Measurements from ENCODE around the gene ZNF284. TPM values are rescaled to one million over a fixed set of nuclear protein-coding genes. Genes with fewer than 3 reads are reported as not detected.
A peak's percentile ranks its signal among the peaks of the same experiment; 100 is the strongest.

ZNF284 gene
- total RNA-seq, 8 experiments from 2014 or later, result 2.5 to 6.3 (median 3.5) TPM

DNA sequence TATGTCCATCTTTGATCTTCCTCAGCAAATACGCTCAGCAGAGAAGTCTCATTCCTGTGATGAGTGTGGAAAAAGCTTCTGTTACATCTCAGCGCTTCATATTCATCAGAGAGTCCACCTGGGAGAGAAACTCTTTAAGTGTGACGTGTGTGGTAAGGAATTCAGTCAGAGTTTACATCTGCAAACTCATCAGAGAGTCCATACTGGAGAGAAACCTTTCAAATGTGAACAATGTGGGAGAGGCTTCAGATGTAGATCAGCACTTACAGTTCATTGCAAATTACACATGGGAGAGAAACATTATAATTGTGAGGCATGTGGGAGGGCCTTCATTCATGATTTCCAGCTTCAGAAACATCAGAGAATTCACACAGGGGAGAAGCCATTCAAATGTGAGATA, 5.7 kb upstream of the ZNF284 start:
- 20 to 94% (median 60%) methylated on average over 2 to 3 of the region's 3 CpGs; no CpG with 5 or more reads in 2 of the 10 experiments for WGBS, 10 experiments
- in situ Hi-C loops (cut with MboI; ENCODE audit: low pct_unique_long_range_greater_than_20kb in 2 of 9, low sequenced_read_pairs in 9 of 9, unreplicated experiment in 9 of 9), result no loop called here
- no peak for ATAC-seq (replicated peaks in 6 of 8)
- H3K27ac ChIP-seq, result no peak overlapping the region
- peaks cover 2% of the 10 kb centered on the region in 2 donors for H3K4me1 ChIP-seq (replicated peaks in 1 of 2)
- H3K4me3 ChIP-seq, result no peak overlapping the region

DNA sequence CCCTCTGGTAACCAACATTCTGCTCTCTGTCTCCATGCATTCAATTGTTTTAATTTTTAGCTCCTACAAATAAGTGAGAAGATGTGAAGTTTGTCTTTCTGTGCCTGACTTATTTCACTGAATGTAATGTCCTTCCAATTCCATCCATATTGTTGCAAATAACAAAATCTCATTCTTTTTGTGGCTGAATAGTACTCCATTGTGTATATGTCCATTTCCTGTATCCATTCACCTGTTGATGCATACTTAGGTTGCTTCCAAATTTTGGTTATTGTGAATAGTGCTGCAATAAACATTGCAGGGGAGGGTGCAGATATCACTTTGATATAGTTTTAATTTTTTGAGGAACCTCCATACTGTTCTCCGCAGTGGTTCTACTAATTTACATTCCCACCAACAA, 2.5 kb upstream of the ZNF284 start:
- no peak for ATAC-seq (replicated peaks in 6 of 8)
- Histone ChIP-seq H3K27ac (no peak overlapping the region), H3K4me3 (no peak overlapping the region), H3K4me1 (replicated peaks in 1 of 2) (peaks cover 6 to 11% of the 10 kb centered on the region in 2 donors)
- in situ Hi-C loops (cut with MboI; ENCODE audit: low pct_unique_long_range_greater_than_20kb in 2 of 9, low sequenced_read_pairs in 9 of 9, unreplicated experiment in 9 of 9), result no loop called here
- 40 to 100% (median 100%) methylated on average over 1 of the region's 1 CpG; no CpG with 5 or more reads in 3 of the 10 experiments for WGBS, 10 experiments

DNA sequence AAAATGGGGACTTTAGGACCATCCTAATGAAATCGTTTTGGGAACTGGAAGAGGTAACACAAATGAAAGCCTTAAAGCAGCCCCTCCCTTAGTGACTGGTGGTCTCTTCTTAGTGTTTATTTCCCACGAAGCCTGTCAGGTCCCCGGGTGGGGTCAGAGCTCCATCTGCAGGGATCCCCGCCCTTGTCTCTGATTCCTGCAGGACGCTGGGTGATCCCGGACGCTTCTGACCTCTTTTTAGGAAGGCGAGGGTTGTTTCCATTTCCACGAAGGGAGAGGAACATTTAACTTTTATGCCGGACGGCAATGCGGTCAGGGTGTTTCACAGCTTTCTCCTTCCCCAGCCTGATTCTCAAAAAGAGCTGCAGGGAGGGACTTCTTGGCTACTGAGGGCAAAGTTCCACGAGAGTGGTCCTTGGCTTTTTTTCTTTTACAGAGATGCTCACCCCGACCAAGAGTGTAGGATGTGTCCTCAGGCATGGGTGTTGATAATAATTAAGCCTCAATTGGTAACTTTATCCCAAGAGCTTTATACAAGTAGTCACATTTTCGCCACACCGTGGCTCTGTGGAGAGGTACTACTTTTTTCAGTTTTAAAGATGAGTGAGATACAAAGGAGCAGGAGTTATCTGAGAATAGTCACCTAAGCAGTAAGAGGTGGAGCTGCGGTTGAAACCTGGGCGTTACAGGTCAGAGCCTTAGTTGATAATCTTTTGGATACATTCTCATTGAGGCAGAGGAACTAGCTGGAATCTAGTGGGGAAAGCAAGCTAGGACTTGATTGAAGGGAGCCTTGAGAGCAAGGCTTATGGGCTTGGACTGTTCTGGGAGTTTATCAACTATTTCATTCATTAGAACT, 813 bp downstream of the ZNF284 start:
- WGBS, 10 experiments, result 0 to 72% (median 37%) methylated on average over 2 to 11 of the region's 18 CpGs; no CpG with 5 or more reads in 1 of the 10 experiments
- peak in 2 of 8 experiments; percentile 3 to 4 for ATAC-seq (replicated peaks in 6 of 8)
- Histone ChIP-seq H3K4me3 (peak overlapping the region; percentile 48 to 66 (median 55)), H3K27ac (no peak overlapping the region), H3K4me1 (replicated peaks in 1 of 2) (peaks cover 6 to 11% of the 10 kb centered on the region in 2 donors)
- in situ Hi-C loops (cut with MboI; ENCODE audit: low pct_unique_long_range_greater_than_20kb in 2 of 9, low sequenced_read_pairs in 9 of 9, unreplicated experiment in 9 of 9), result no loop called here

DNA sequence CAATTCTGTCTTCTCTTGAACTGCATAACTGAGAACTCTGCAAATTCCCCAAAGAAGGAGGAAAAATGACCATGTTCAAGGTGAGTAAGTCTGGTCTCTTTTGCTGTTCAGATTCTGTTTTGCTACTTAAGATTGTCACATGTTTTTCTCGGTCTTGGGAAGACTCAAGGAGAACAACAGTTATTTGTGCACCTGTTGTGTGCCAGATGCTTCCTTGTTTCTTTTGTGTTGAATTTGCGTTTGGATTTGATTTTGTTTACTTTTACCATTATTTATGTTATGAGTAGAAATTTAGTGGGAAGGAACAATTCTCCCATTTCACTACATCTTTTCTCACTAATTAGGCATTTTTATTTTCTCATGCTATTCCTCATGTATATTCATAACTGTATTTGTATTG, 4.4 kb downstream of the ZNF284 start:
- peaks cover 4 to 9% of the 10 kb centered on the region in 2 donors for H3K4me1 ChIP-seq (replicated peaks in 1 of 2)
- in situ Hi-C loops (cut with MboI; ENCODE audit: low pct_unique_long_range_greater_than_20kb in 2 of 9, low sequenced_read_pairs in 9 of 9, unreplicated experiment in 9 of 9), result no loop called here
- 78 to 100% (median 95%) methylated on average over 1 to 2 of the region's 2 CpGs; no CpG with 5 or more reads in 1 of the 10 experiments for WGBS, 10 experiments

DNA sequence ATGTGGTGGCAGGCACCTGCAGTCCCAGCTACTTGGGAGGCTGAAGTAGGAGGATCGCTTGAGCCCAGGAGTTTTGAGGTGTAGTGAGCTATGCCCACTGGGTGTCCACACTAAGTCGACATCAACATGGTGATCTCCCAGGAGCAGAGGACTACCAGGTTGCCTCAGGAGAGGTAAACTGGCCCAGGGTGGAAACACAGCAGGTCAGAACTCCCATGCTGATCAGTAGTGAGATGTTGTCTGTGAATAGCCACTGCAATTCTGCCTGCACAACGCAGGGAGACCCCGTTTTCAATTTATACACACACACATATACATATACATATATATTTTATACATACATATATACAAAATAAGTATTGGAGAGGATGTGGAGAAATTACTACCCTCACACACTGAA, 20.1 kb downstream of the ZNF284 start:
- Histone ChIP-seq H3K4me1 (replicated peaks in 1 of 2) (peaks cover 7% of the 10 kb centered on the region in 2 donors), H3K4me3 (no peak overlapping the region), H3K27ac (no peak overlapping the region)
- in situ Hi-C loops (cut with MboI; ENCODE audit: low pct_unique_long_range_greater_than_20kb in 2 of 9, low sequenced_read_pairs in 9 of 9, unreplicated experiment in 9 of 9), result no loop called here
- 18 to 100% (median 69%) methylated on average over 1 to 4 of the region's 4 CpGs; no CpG with 5 or more reads in 4 of the 10 experiments for WGBS, 10 experiments
- no peak for ATAC-seq (replicated peaks in 6 of 8)

More for the DNA sequence above, 4.4 kb downstream of the ZNF284 start:
- no peak overlapping the region for H3K4me3 ChIP-seq
- ATAC-seq (replicated peaks in 6 of 8), result no peak
- no peak overlapping the region for H3K27ac ChIP-seq

DNA sequence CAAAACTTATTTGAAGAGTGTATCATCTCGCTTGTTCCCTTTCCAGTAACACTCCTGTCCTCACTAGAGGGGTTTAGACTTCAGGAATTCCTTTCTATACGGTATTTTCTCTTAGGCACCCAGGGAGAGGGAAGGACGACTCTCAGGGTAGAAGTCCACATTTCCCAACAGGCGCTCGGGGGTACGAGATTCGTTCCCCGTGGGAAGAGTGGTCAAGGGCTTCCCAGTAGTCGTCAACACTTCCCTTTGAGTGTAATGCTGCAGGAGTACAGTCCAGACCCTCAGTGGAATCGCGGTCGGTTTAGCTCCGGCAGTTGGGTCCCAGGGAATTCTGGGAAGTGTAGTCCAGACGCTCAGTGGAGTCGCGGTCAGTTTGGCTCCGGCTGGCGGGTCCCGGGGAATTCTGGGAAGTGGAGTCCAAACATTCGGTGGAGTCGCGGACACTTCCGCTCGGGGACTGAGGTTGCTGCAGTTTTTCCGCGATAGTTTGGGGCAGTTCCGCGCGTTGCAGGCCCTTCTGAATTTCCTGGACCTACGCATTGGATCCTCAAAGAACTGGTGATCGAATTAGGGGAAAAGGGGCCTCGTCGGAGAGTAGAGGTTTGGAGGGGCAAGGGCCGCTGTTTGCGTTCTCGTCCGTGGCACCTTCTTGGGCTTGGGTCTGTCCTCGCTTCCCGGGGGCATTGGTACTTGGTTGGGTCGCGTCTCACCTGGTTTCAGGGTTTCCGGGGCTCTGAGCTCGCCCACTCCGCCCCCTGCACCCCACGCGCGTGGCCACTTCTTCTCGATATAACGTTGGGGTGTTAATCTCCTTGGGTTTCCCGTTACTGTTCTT, 22.2 kb downstream of the ZNF284 start, which contains the start of gene ZNF224:
Gene ZNF224, plus strand, starts transcription at position 431 of the 835 bp plus-strand sequence. CDS start 3,513 bp downstream, outside the sequence.
- ATAC-seq (replicated peaks in 6 of 8), result peak; percentile 92 to 100 (median 99)
- in situ Hi-C loops (cut with MboI; ENCODE audit: low pct_unique_long_range_greater_than_20kb in 2 of 9, low sequenced_read_pairs in 9 of 9, unreplicated experiment in 9 of 9), result no loop called here

DNA sequence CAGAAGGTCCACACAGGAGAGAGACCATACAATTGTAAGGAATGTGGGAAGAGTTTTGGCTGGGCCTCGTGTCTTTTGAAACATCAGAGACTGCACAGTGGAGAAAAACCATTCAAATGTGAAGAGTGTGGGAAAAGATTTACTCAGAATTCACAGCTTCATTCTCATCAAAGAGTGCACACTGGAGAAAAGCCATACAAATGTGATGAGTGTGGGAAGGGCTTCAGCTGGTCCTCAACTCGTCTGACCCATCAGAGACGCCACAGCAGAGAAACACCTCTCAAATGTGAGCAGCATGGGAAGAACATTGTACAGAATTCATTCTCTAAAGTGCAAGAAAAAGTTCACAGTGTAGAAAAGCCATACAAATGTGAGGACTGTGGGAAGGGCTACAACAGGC, 35.8 kb downstream of the ZNF284 start:
- no peak for ATAC-seq (replicated peaks in 6 of 8)
- WGBS, 10 experiments, result 80 to 100% (median 100%) methylated on average over 1 to 3 of the region's 3 CpGs; no CpG with 5 or more reads in 5 of the 10 experiments
- Histone ChIP-seq H3K4me1 (replicated peaks in 1 of 2) (peaks cover 3 to 5% of the 10 kb centered on the region in 2 donors), H3K4me3 (no peak overlapping the region), H3K27ac (no peak overlapping the region)
- in situ Hi-C loops (cut with MboI; ENCODE audit: low pct_unique_long_range_greater_than_20kb in 2 of 9, low sequenced_read_pairs in 9 of 9, unreplicated experiment in 9 of 9), result no loop called here

More for the DNA sequence above, 22.2 kb downstream of the ZNF284 start, which contains the start of gene ZNF224:
- 0 to 2% (median 0%) methylated on average over 2 to 28 of the region's 50 CpGs; no CpG with 5 or more reads in 1 of the 10 experiments for WGBS, 10 experiments
- Histone ChIP-seq H3K4me1 (replicated peaks in 1 of 2) (peaks cover 7% of the 10 kb centered on the region in 2 donors), H3K4me3 (peak within 1 kb of the TSS; percentile 55 to 84 (median 66)), H3K27ac (peak within 1 kb of the TSS in 1 of 2 donors; percentile 38)

DNA sequence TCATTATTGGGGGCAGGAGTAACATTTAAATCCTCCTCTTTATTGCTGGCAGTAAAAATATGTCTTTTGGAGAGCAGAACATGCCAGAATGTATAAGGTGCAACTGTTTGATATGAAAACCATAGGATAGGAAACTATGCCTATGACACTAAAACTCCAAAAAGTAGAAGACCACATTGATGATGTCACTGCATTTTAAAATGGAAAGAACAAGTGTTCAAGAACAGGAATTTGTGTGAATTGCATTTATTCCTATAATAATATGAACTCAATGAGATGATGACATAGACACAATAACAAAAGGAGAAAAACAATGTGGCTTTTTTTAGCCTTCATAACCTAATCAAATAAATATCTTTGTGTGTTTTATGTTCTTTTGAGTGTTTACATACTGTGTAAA, 37.5 kb downstream of the ZNF284 start:
- H3K27ac ChIP-seq, result no peak overlapping the region
- H3K4me3 ChIP-seq, result no peak overlapping the region
- H3K4me1 ChIP-seq (replicated peaks in 1 of 2), result peaks cover 5 to 6% of the 10 kb centered on the region in 2 donors
- no peak for ATAC-seq (replicated peaks in 6 of 8)
- in situ Hi-C loops (cut with MboI; ENCODE audit: low pct_unique_long_range_greater_than_20kb in 2 of 9, low sequenced_read_pairs in 9 of 9, unreplicated experiment in 9 of 9), result no loop called here

DNA sequence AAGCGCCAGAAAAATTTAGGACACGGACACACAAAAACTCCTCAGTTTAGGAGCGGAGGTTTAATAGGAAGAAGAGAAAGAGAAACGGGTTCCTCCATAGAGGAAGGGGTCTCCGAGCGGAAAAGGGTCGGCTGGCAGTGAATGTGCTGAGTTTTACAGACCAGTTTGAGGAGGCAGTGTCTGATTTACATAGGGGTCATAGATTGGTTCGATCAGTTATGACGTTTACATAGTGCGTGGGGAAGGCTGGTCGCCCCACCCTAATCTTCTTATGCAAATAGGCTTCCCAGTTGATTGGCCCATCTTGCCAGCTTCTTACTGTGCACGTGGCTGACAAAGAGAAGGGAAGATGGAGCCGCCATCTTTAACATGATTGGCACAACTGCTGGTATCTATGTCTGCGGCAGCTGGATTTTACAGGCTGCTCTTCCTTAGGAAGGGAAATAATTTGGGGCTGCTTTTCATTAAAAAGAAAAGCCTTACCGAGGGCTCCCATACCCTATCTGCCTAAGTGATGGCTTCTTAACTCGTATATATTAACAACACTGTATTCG, 40.0 kb downstream of the ZNF284 start:
- 0 to 90% (median 49%) methylated on average over 3 to 16 of the region's 17 CpGs for WGBS, 10 experiments
- in situ Hi-C loops (cut with MboI; ENCODE audit: low pct_unique_long_range_greater_than_20kb in 2 of 9, low sequenced_read_pairs in 9 of 9, unreplicated experiment in 9 of 9), result no loop called here
- Histone ChIP-seq H3K4me3 (peak overlapping the region in 4 of 5 donors; percentile 51 to 67 (median 58)), H3K4me1 (replicated peaks in 1 of 2) (peaks cover 5 to 8% of the 10 kb centered on the region in 2 donors), H3K27ac (no peak overlapping the region)
- ATAC-seq (replicated peaks in 6 of 8), result peak in 5 of 8 experiments; percentile 37 to 67 (median 49)

DNA sequence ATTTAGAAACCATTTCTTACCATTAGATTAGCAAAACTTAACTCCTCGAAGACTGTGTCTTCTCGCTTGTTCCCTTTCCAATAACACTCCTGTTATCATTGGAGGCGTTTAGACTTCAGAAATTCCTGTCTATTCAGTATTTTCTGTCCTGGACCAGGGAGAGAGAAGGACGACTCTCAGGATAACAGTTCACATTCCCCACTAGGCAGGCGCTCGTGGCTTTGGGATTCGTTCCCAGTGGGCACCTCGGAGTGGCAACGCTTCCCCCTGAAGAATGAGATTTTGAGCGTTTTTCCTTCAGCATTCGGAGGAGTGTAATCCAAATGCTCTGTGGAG, 40.8 kb downstream of the ZNF284 start:
- peak overlapping the region in 1 of 2 donors; percentile 24 for H3K27ac ChIP-seq
- WGBS, 10 experiments, result 0 to 4% (median 0%) methylated on average over 2 to 11 of the region's 11 CpGs
- no peak for ATAC-seq (replicated peaks in 6 of 8)
- peaks cover 5 to 8% of the 10 kb centered on the region in 2 donors for H3K4me1 ChIP-seq (replicated peaks in 1 of 2)
- in situ Hi-C loops (cut with MboI; ENCODE audit: low pct_unique_long_range_greater_than_20kb in 2 of 9, low sequenced_read_pairs in 9 of 9, unreplicated experiment in 9 of 9), result no loop called here
- peak overlapping the region; percentile 51 to 67 (median 58) for H3K4me3 ChIP-seq

DNA sequence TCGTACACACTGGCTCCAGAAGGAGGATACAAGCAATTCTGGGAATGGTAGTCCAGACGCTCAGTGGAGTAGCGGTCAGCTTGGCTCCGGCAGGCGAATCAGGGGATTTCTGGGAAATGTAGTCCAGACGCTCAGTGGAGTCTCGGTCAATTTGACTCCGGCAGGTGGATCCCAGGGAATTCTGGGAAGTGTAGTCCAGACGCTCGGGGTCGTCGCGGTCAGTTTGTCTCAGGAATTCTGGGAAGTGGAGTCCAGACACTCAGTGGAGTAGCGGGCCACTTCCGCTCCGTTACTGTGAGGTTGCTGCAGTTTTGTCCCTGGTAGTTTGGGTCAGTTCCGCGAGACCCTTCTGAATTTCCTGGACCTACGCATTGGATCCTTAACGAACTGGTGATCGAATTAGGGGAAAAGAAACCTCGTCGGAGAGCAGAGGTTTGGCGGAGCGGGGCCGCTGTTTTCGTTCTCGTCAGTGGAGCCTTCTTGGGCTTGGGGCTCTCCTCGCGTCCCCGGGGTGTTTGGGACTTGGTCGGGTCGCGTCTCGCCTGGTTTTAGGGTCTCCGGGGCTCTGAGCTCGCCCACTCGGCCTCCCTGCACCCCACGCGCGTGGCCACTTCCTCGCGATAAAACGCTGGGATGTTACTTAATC, 41.3 kb downstream of the ZNF284 start, which contains the start of gene ZNF225:
Gene ZNF225, plus strand, starts transcription at position 262 of the 646 bp plus-strand sequence. CDS start 2,429 bp downstream, outside the sequence.
- peak within 1 kb of the TSS; percentile 51 to 67 (median 58) for H3K4me3 ChIP-seq
- 0 to 2% (median 0%) methylated on average over 5 to 27 of the region's 44 CpGs; no CpG with 5 or more reads in 2 of the 10 experiments for WGBS, 10 experiments
- peak; percentile 91 to 99 (median 95) for ATAC-seq (replicated peaks in 6 of 8)
- H3K4me1 ChIP-seq (replicated peaks in 1 of 2), result peaks cover 5 to 8% of the 10 kb centered on the region in 2 donors
- in situ Hi-C loops (cut with MboI; ENCODE audit: low pct_unique_long_range_greater_than_20kb in 2 of 9, low sequenced_read_pairs in 9 of 9, unreplicated experiment in 9 of 9), result no loop called here
- peak within 1 kb of the TSS; percentile 4 to 24 for H3K27ac ChIP-seq

DNA sequence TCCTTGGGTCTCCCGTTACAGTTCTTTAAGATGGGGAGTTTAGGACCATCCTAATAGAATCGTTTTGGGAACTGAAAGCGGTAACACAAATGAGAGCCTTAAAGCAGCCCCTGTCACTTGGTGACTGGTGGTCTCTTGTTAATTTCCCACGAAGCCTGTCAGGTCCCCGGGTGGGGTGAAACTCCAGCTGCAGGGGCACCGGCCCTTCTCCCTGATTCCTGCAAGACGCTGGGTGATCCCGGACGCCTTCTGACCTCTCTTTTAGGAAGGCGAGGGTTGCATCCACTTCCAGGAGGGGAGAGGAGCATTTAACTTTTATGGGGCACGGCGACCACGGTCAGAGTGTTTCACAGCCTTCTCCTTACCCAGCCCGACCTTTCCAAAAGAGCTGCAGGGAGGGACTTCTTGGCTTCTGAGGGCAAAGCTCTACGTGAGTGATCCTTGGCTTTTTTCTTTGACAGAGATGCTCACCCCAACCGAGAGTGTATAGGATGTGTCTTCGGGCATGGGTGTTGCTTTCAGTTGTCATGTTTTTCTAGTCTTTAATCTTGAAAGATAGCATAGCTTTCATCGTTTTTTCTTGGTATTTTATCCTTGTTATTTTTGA, 41.9 kb downstream of the ZNF284 start:
- Histone ChIP-seq H3K4me1 (replicated peaks in 1 of 2) (peaks cover 5 to 8% of the 10 kb centered on the region in 2 donors), H3K4me3 (peak overlapping the region; percentile 51 to 67 (median 58)), H3K27ac (no peak overlapping the region)
- WGBS, 10 experiments, result 0 to 25% (median 3%) methylated on average over 1 to 18 of the region's 18 CpGs
- ATAC-seq (replicated peaks in 6 of 8), result no peak
- in situ Hi-C loops (cut with MboI; ENCODE audit: low pct_unique_long_range_greater_than_20kb in 2 of 9, low sequenced_read_pairs in 9 of 9, unreplicated experiment in 9 of 9), result no loop called here

Measured in motor neuron (in vitro differentiated cells).